Eye (tissue), 1 donor: ENCODE data around the gene UXT.
"Not testable (repeated sequence)": the region's sequence is repeated elsewhere in the genome, so short reads cannot be mapped to it uniquely, and the experiment has no call there.

Experiments used
- DNase-seq: peaks from one replicate; pipeline ENCODE4 v3.0.0-alpha.2; 2015

Gene UXT

GRCh38 chrX:47658684-47659420 lies at the start of gene UXT:
UXT (minus strand) TSS chrX:47659180; CDS start chrX:47658927, 253 bp downstream.
- DNase-seq: peak; percentile 96

- DNase-seq: peak; percentile 21
Observed at GRCh38 chrX:47707031-47707780, 48.2 kb upstream of the UXT start.

- DNase-seq: no peak
Observed at GRCh38 chrX:47706575-47706974, 47.6 kb upstream of the UXT start.

- no peak for DNase-seq
Observed at GRCh38 chrX:47704736-47705135, 45.8 kb upstream of the UXT start.

- no peak for DNase-seq
Observed at GRCh38 chrX:47697181-47697580, 38.2 kb upstream of the UXT start.

- DNase-seq: no peak
Observed at GRCh38 chrX:47690175-47690574, 31.2 kb upstream of the UXT start.

GRCh38 chrX:47687263-47687662 lies 28.3 kb upstream of the UXT start:
- DNase-seq: no peak

- no peak for DNase-seq
Observed at GRCh38 chrX:47683829-47684205, 24.8 kb upstream of the UXT start.

GRCh38 chrX:47683184-47683828 lies 24.3 kb upstream of the UXT start:
- no peak for DNase-seq

GRCh38 chrX:47675959-47676859 lies 17.2 kb upstream of the UXT start:
- not testable (repeated sequence) for DNase-seq

GRCh38 chrX:47674776-47675175 lies 15.8 kb upstream of the UXT start:
- no peak for DNase-seq

- not testable (repeated sequence) for DNase-seq
Observed at GRCh38 chrX:47665797-47666196, 6.8 kb upstream of the UXT start.

- DNase-seq: no peak
Observed at GRCh38 chrX:47664737-47665136, 5.8 kb upstream of the UXT start.

GRCh38 chrX:47662144-47662657 lies 3.2 kb upstream of the UXT start:
- DNase-seq: no peak

- DNase-seq: no peak
Observed at GRCh38 chrX:47661539-47661938, 2.6 kb upstream of the UXT start.

- no peak for DNase-seq
Observed at GRCh38 chrX:47659421-47659726, 394 bp upstream of the UXT start.

GRCh38 chrX:47658301-47658683 lies 688 bp downstream of the UXT start:
- DNase-seq: no peak

GRCh38 chrX:47651043-47651905 lies 7.7 kb downstream of the UXT start:
- no peak for DNase-seq

GRCh38 chrX:47650164-47651042 lies 8.6 kb downstream of the UXT start, which contains the start of gene ELK1:
ELK1 (minus strand) TSS chrX:47650563; CDS start chrX:47641441, 9,122 bp downstream.
- peak; percentile 96 for DNase-seq

- no peak for DNase-seq
Observed at GRCh38 chrX:47649781-47650163, 9.2 kb downstream of the UXT start.

- DNase-seq: no peak
Observed at GRCh38 chrX:47649271-47649670, 9.7 kb downstream of the UXT start.
